SU-DHL-6 (cell line): ENCODE measurements around the gene GABRB1.

Experiments
- H2AFZ ChIP-seq: fragments of 200-600 bp; sonication (generic); 2 replicates; pipeline ENCODE4 v1.6.1; 2014; ENCODE audit warnings: low read depth, mild to moderate bottlenecking, moderate library complexity, mixed read lengths, antibody characterized with exemption, low read length; ENCODE audit not compliant: severe bottlenecking
- H3F3A ChIP-seq: fragments of 200-600 bp; shearing (Covaris generic); 2 replicates; pipeline ENCODE4 v1.6.0; 2016; ENCODE audit warnings: antibody characterized with exemption, mild to moderate bottlenecking; ENCODE audit not compliant: insufficient read depth
- H3K27ac ChIP-seq: fragments of 200-600 bp; sonication (generic); 2 replicates; pipeline ENCODE4 v1.5.1; 2016; ENCODE audit warnings: low read depth, mild to moderate bottlenecking, low read length, moderate library complexity, mixed read lengths
- H3K27me3 ChIP-seq: fragments of 200-600 bp; sonication (generic), shearing (Covaris generic); 2 replicates; pipeline ENCODE4 v1.6.0; 2014; ENCODE audit warnings: mild to moderate bottlenecking, low read length
- H3K36me3 ChIP-seq: fragments of 200-600 bp; sonication (generic); 2 replicates; pipeline ENCODE4 v1.6.1; 2014; ENCODE audit warnings: mild to moderate bottlenecking, low read length, mixed read lengths
- H3K4me2 ChIP-seq: fragments of 300-600, 200-600 bp; shearing (Covaris generic), sonication (generic); 2 replicates; pipeline ENCODE4 v1.6.0; 2014; ENCODE audit warnings: low read length, low read depth, mild to moderate bottlenecking; ENCODE audit not compliant: poor library complexity, severe bottlenecking
- H3K4me3 ChIP-seq: fragments of 200-600 bp; sonication (generic); 2 replicates; pipeline ENCODE4 v1.5.1; 2014; ENCODE audit warnings: antibody characterized with exemption, low read length, mild to moderate bottlenecking, mixed read lengths; ENCODE audit not compliant: insufficient read depth, poor library complexity, severe bottlenecking
- H3K79me2 ChIP-seq: fragments of 200-600 bp; sonication (generic); 2 replicates; pipeline ENCODE4 v1.6.1; 2014; ENCODE audit warnings: mild to moderate bottlenecking, low read length, moderate library complexity; ENCODE audit not compliant: insufficient read depth
- H3K9ac ChIP-seq: fragments of 200-600 bp; sonication (generic); 2 replicates; pipeline ENCODE4 v1.7.0; 2014; ENCODE audit warnings: mild to moderate bottlenecking, low read length
- H3K9me2 ChIP-seq: fragments of 200-600 bp; sonication (generic); replicated peaks from 2 replicates; pipeline ENCODE4 v1.6.1; 2014; ENCODE audit warnings: low read length; ENCODE audit not compliant: insufficient read depth
- H3K9me3 ChIP-seq: fragments of 200-600 bp; sonication (generic); 2 replicates; pipeline ENCODE4 v1.6.1; 2014; ENCODE audit warnings: low read length, mixed read lengths; ENCODE audit not compliant: insufficient read depth
- H4K20me1 ChIP-seq: fragments of 200-600 bp; sonication (generic); 2 replicates; pipeline ENCODE4 v1.6.1; 2014; ENCODE audit warnings: low read depth, mild to moderate bottlenecking, antibody characterized with exemption, low read length, moderate library complexity, mixed read lengths
- CTCF ChIP-seq: fragments of 200-600 bp; sonication (generic); IDR thresholded peaks from one replicate; pipeline ENCODE4 v1.5.1; 2017; ENCODE audit warnings: antibody characterized with exemption, mild to moderate bottlenecking, low read length, moderate library complexity; ENCODE audit not compliant: insufficient read depth, poor library complexity, severe bottlenecking
- EZH2phosphoT487 ChIP-seq: fragments of 200-600 bp; sonication (generic), shearing (Covaris generic); conservative IDR thresholded peaks from 2 replicates; pipeline ENCODE4 v1.6.1; 2018; ENCODE audit warnings: mild to moderate bottlenecking, antibody characterized with exemption, low read length, moderate library complexity, mixed read lengths

Gene GABRB1

GRCh38 chr4:47010347-47010911 lies 20.9 kb upstream of the GABRB1 start:
- H3K27ac ChIP-seq = no peak overlapping the region
- no peak overlapping the region for H3K4me3 ChIP-seq
- H3F3A ChIP-seq = no peaks in the 10 kb centered on the region
- no peaks in the 10 kb centered on the region for H3K79me2 ChIP-seq
- no peak overlapping the region for H3K4me2 ChIP-seq
- H3K9me3 ChIP-seq = no peaks in the 10 kb centered on the region
- H3K27me3 ChIP-seq = no peaks in the 10 kb centered on the region
- no peaks in the 10 kb centered on the region for H3K9me2 ChIP-seq
- TF ChIP-seq CTCF (no peak), EZH2phosphoT487 (no peak)
- no peaks in the 10 kb centered on the region for H3K36me3 ChIP-seq
- H3K9ac ChIP-seq = no peak overlapping the region
- no peak overlapping the region for H2AFZ ChIP-seq
- H4K20me1 ChIP-seq = no peaks in the 10 kb centered on the region

- H3K9me2 ChIP-seq = no peaks in the 10 kb centered on the region
- no peak overlapping the region for H3K9ac ChIP-seq
- no peaks in the 10 kb centered on the region for H3K27me3 ChIP-seq
- no peak overlapping the region for H3K4me2 ChIP-seq
- TF ChIP-seq CTCF (no peak), EZH2phosphoT487 (no peak)
- no peak overlapping the region for H2AFZ ChIP-seq
- H3F3A ChIP-seq = no peaks in the 10 kb centered on the region
- H3K27ac ChIP-seq = no peak overlapping the region
- no peak overlapping the region for H3K4me3 ChIP-seq
- no peaks in the 10 kb centered on the region for H4K20me1 ChIP-seq
- H3K79me2 ChIP-seq = no peaks in the 10 kb centered on the region
- no peaks in the 10 kb centered on the region for H3K9me3 ChIP-seq
- no peaks in the 10 kb centered on the region for H3K36me3 ChIP-seq
These were observed 20.4 kb upstream of the GABRB1 start for GRCh38 chr4:47010912-47011446.

- H3F3A ChIP-seq = no peaks in the 10 kb centered on the region
- no peaks in the 10 kb centered on the region for H4K20me1 ChIP-seq
- H3K36me3 ChIP-seq = no peaks in the 10 kb centered on the region
- H3K27ac ChIP-seq = no peak overlapping the region
- H3K27me3 ChIP-seq = no peaks in the 10 kb centered on the region
- no peaks in the 10 kb centered on the region for H3K79me2 ChIP-seq
- H2AFZ ChIP-seq = no peak overlapping the region
- no peak overlapping the region for H3K9ac ChIP-seq
- TF ChIP-seq EZH2phosphoT487 = no peak
- TF ChIP-seq CTCF = no peak
- H3K4me3 ChIP-seq = no peak overlapping the region
- no peak overlapping the region for H3K4me2 ChIP-seq
- no peaks in the 10 kb centered on the region for H3K9me2 ChIP-seq
- no peaks in the 10 kb centered on the region for H3K9me3 ChIP-seq
These were observed 18.7 kb upstream of the GABRB1 start for GRCh38 chr4:47012676-47013075.
